Measurements from ENCODE around the gene ADK. TPM values are rescaled to one million over a fixed set of nuclear protein-coding genes. Genes with fewer than 3 reads are reported as not detected.
"Not testable (repeated sequence)": the region's sequence is repeated elsewhere in the genome, so short reads cannot be mapped to it uniquely, and the experiment has no call there.

Gene ADK
- total RNA-seq, 1 donor from 2014 or later: 46.1 TPM

DNA sequence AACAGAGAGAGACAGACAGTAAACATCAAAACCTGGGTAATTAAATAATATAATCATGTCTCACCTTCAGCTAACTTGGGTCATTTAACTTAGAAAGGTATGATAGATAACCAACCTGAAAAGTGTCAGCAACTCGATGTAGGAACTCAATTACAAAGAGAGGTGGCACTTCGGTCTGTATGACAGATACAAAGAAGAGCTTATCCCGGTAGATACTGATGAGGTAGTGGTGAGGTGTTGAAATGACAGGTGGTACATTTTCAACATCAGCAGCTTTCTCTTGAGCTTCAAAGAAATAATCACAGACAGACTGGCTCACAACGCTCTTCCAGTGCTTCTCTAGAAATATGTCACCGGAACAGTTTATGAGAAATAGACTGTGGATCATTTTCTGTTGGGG, 13.0 kb upstream of the ADK start:
- peaks cover 6% of the 10 kb centered on the region for H3K4me1 Mint-ChIP-seq
- peaks cover 52% of the 10 kb centered on the region for H3K36me3 Mint-ChIP-seq (ENCODE audit: low read depth)
- no peak overlapping the region for H3K27ac Mint-ChIP-seq
- no peaks in the 10 kb centered on the region for H3K9me3 Mint-ChIP-seq
- TF ChIP-seq, protein P1, sequence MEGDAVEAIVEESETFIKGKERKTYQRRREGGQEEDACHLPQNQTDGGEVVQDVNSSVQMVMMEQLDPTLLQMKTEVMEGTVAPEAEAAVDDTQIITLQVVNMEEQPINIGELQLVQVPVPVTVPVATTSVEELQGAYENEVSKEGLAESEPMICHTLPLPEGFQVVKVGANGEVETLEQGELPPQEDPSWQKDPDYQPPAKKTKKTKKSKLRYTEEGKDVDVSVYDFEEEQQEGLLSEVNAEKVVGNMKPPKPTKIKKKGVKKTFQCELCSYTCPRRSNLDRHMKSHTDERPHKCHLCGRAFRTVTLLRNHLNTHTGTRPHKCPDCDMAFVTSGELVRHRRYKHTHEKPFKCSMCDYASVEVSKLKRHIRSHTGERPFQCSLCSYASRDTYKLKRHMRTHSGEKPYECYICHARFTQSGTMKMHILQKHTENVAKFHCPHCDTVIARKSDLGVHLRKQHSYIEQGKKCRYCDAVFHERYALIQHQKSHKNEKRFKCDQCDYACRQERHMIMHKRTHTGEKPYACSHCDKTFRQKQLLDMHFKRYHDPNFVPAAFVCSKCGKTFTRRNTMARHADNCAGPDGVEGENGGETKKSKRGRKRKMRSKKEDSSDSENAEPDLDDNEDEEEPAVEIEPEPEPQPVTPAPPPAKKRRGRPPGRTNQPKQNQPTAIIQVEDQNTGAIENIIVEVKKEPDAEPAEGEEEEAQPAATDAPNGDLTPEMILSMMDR (IDR thresholded peaks at IDR 0.05): no peak
- POLR2A ChIA-PET: interaction anchor here (0.6 to 1.3 kb wide), 3 partner anchors 30 to 109 kb away, joined by 3 to 7 read pairs (median 3); no protein-coding TSS in a partner anchor
- no peaks in the 10 kb centered on the region for H3K27me3 Mint-ChIP-seq
- ATAC-seq (ENCODE audit: low read depth): no peak
- DNase-seq: no peak
- no peak overlapping the region for H3K4me3 Mint-ChIP-seq
- intact Hi-C loops (cut with micrococcal nuclease): no loop called here
- CTCF ChIA-PET: interaction anchor here (1.0 to 1.5 kb wide), 5 partner anchors 15 to 252 kb away, joined by 3 to 4 read pairs (median 4); no protein-coding TSS in a partner anchor

DNA sequence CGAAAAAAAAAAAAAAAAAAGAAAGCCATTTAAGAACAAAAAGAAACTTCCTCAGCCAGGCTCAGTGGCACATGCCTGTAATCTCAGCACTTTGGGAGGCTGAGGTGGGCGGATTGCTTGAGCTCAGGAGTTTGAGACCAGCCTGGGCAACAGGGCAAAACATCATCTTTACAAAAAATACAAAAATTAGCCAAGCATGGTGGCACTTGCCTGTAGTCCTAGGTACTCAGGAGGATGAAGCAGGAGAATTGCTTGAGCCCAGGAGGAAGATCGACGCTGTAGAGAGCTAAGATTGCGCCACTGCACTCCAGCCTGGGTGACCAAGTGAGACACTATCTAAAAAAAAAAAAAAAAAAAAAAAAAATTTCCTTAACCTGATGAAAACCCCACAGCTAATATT, 12.4 kb upstream of the ADK start:
- ATAC-seq (ENCODE audit: low read depth); H3K4me1 Mint-ChIP-seq; DNase-seq; H3K9me3 Mint-ChIP-seq; H3K27me3 Mint-ChIP-seq; H3K27ac Mint-ChIP-seq; H3K4me3 Mint-ChIP-seq; intact Hi-C loops (cut with micrococcal nuclease): not testable (repeated sequence)
- ChIA-PET CTCF (interaction anchor here (0.7 to 1.5 kb wide), 4 partner anchors 16 to 95 kb away, joined by 3 to 4 read pairs (median 4); no protein-coding TSS in a partner anchor), POLR2A (interaction anchor here (0.6 to 1.3 kb wide), 5 partner anchors 30 to 108 kb away, joined by 3 to 8 read pairs (median 3); no protein-coding TSS in a partner anchor)
- peaks cover 46% of the 10 kb centered on the region for H3K36me3 Mint-ChIP-seq (ENCODE audit: low read depth)

DNA sequence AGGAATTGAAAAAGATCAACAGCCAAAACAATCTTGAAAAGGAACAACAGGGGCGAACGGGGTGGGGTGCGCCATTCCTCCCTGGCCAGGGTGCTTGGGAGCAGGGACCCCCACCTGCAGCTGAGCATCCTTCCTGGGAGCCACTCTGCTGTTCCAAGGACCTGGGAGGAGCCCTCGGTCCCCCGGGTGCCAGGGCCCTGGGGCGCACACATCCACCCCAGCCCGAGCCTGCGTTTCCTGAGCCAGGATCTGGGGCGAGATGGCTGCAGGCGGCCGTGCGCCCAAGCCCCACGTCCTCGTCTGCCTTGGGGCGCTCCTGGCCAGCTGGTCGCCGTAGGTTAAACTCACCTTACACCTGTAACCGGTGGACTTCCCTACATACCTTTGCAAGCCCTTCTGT, 11.0 kb upstream of the ADK start:
- H3K27ac Mint-ChIP-seq: no peak overlapping the region
- ChIA-PET POLR2A (no interaction called here), CTCF (no interaction called here)
- H3K4me3 Mint-ChIP-seq: no peak overlapping the region
- no peaks in the 10 kb centered on the region for H3K9me3 Mint-ChIP-seq
- no peaks in the 10 kb centered on the region for H3K27me3 Mint-ChIP-seq
- peaks cover 7% of the 10 kb centered on the region for H3K4me1 Mint-ChIP-seq
- TF ChIP-seq, protein P1 (IDR thresholded peaks at IDR 0.05): no peak
- ATAC-seq (ENCODE audit: low read depth): no peak
- no peak for DNase-seq
- intact Hi-C loops (cut with micrococcal nuclease): loop anchor here (1.0 kb wide), 1 partner anchor 10 kb away; the partner anchor contains the start of gene AP3M1
- peaks cover 37% of the 10 kb centered on the region for H3K36me3 Mint-ChIP-seq (ENCODE audit: low read depth)

DNA sequence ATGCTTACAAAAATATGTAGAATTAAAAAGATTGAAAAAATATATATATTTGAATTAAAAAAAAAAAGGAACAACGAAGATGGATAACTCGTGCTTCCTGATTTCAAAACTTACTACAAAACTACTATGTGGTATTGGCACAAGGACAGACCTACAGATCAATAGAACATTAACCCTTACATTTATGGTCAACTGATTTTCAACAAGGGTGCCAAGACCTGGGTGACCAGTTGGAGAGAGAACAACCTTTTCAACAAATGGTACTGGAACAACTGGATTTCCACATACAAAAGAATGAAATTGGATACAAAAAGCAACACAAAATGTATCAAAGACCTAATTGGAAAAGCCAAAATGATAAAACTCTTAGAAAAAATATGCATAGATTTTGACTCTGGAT, 10.5 kb upstream of the ADK start:
- no peak for DNase-seq
- Mint-ChIP-seq H3K27me3 (no peaks in the 10 kb centered on the region), H3K27ac (no peak overlapping the region), H3K36me3 (ENCODE audit: low read depth) (peaks cover 36% of the 10 kb centered on the region), H3K9me3 (no peaks in the 10 kb centered on the region), H3K4me3 (no peak overlapping the region), H3K4me1 (peaks cover 11% of the 10 kb centered on the region)
- intact Hi-C loops (cut with micrococcal nuclease): loop anchor here (1.0 kb wide), 1 partner anchor 10 kb away; the partner anchor contains the start of gene AP3M1
- POLR2A ChIA-PET: no interaction called here
- CTCF ChIA-PET: no interaction called here
- ATAC-seq (ENCODE audit: low read depth): no peak
- TF ChIP-seq, protein P1 (IDR thresholded peaks at IDR 0.05): no peak

DNA sequence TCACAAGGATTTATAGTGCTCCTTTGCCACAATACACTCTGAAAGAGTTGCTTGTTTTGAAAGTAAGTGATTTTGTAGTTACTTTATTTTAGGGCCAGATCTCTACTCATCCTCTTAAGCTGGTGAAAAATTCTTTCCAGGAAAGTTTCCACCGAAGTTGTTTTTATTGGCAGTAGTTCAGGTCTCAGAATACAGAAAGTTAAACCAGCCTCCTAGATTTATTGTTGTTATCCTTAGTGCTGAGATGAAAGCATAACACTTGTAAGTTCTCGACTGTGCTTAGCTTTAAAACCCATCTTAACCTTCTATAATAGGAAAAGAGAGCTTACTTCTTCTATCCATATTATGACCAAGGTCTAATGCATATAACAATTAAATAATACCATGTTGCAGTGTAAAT, 5.9 kb upstream of the ADK start:
- CTCF ChIA-PET: no interaction called here
- Mint-ChIP-seq H3K9me3 (no peaks in the 10 kb centered on the region), H3K27me3 (no peaks in the 10 kb centered on the region), H3K4me3 (no peak overlapping the region), H3K36me3 (ENCODE audit: low read depth) (peaks cover 26% of the 10 kb centered on the region), H3K4me1 (peaks cover 32% of the 10 kb centered on the region), H3K27ac (no peak overlapping the region)
- TF ChIP-seq, protein P1 (IDR thresholded peaks at IDR 0.05): no peak
- POLR2A ChIA-PET: interaction anchor here (0.7 to 1.0 kb wide), 3 partner anchors 14 to 62 kb away, joined by 3 read pairs; no protein-coding TSS in a partner anchor
- ATAC-seq (ENCODE audit: low read depth) (no peak), DNase-seq (no peak)
- intact Hi-C loops (cut with micrococcal nuclease): no loop called here

GRCh38 chr10:74146980-74147379, 4.0 kb upstream of the ADK start:
- DNase-seq; POLR2A ChIA-PET; H3K27ac Mint-ChIP-seq; H3K9me3 Mint-ChIP-seq; CTCF ChIA-PET; ATAC-seq (ENCODE audit: low read depth); H3K4me3 Mint-ChIP-seq; H3K27me3 Mint-ChIP-seq; intact Hi-C loops (cut with micrococcal nuclease): not testable (repeated sequence)
- Mint-ChIP-seq H3K4me1 (peaks cover 35% of the 10 kb centered on the region), H3K36me3 (ENCODE audit: low read depth) (peaks cover 26% of the 10 kb centered on the region)

Data from activated B cell treated with CpG ODN at 0.5 μM for 24 hours (primary cell).